ENCODE measurements around the gene HMCN1. TPM values are rescaled to one million over a fixed set of nuclear protein-coding genes. Genes with fewer than 3 reads are reported as not detected.

Gene HMCN1
- 4.0 TPM for polyA plus RNA-seq (2012; ENCODE audit: insufficient read depth, insufficient read length, low read depth)

DNA sequence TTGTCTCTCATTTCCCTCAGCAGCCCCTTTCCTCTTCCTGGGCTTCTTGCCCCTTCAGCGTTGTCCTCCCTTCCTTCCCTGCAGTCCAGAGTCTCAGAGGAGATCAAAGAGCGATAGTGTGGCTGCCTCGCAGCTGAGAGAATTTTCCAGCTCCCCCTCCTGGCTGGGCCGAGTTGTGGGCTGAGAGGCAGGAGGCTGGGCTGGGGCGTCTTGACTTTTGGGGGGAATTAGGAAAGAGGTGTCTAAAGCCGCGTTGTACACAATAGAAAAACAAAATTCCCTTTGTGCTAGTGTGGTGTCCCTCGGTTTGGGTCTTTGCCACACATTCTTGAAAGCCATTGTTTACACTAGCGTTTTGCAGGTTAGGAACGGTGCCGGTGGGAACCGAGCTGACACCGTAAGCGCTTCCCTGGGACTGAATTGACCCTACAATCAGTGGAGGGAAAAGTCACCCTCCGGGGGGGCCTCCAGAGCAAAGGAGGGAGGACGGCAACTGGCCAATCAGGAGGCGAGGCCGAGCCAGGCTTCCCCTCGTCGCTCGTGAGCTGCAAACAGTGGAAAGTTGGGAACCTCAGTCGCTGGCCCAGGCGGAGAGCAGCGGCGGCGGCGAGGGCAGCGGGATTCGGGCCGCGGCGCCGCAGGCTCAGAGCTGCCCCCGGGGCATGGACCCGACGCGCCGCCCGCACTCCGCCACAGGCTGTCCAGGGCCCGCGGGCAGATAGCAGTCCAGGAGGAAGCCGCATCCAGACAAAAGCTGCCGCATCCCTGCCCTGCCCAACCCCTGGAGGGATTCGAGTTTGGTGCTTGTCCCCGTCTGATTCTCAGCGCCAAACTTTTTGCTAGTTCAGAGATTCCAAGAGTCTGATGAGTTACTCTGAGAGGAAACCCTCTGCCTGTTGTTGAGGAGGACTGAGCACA is at the start of gene HMCN1:
Gene HMCN1 (plus strand): TSS at position 574 of the 918 bp plus-strand sequence. CDS start 389 bp downstream, outside the sequence.
- Histone ChIP-seq H3K4me1 (no peaks in the 10 kb centered on the region), H3K4me3 (ENCODE audit: low read depth, low read length) (peak within 1 kb of the TSS; percentile 50), H3K36me3 (no peaks in the 10 kb centered on the region), H3K9me3 (no peaks in the 10 kb centered on the region), H3K27me3 (peaks cover 34% of the 10 kb centered on the region)
- TF ChIP-seq CTCF (IDR thresholded peaks at IDR 0.05; ENCODE audit: low read depth, low read length), result peak; percentile 37; the same call in 1 of the 2 replicates
- peak; percentile 30 for DNase-seq

DNA sequence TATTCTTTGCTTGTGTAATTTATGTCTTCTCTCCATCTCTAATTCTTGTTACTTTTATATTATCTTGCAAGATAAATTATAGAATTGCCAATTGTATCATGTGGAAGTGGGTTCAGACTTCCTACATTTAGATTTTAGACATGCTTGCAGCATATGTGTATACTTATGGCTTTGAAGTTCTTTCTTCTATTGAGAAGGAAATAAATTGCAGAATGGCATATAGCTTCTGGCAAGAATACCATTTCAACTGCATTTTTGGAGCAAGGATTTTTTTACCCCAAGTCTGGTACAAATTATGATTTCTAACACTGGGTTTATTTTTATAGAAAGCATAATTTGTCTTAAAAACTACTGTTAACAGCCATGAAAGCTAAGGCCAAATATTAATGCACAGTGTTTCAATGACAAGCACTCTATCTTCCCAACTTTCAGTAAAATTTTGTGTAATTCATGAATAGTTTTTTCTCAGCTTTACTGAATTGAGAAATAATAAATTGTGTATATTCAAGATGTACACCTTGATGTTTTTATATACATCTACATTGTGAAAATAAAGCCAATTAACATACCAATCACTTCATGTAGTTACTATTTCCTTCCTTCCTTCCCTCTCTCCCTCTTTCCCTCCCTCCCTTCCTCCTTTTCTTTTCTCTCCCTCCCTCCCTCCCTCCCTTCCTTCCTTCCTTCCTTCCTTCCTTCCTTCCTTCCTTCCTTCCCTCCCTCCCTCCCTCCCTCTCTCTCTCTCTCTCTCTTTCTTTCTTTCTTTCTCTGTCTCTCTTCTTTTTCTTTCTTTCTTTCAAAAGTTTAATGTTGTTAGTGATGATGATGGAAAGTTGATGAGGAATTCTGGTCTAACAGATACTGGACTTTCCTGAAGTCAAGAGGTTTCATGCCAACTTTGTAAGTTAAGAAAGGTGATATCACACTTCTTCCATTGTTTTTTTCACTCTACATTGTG is 47.1 kb upstream of the HMCN1 start:
- no peak for DNase-seq
- no peaks in the 10 kb centered on the region for H3K4me1 ChIP-seq
- no peak for TF ChIP-seq CTCF (IDR thresholded peaks at IDR 0.05; ENCODE audit: low read depth, low read length)
- H3K9me3 ChIP-seq, result no peaks in the 10 kb centered on the region
- H3K36me3 ChIP-seq, result no peaks in the 10 kb centered on the region
- no peaks in the 10 kb centered on the region for H3K27me3 ChIP-seq
- no peak overlapping the region for H3K4me3 ChIP-seq (ENCODE audit: low read depth, low read length)

GRCh38 chr1:185690527-185690926 is 43.7 kb upstream of the HMCN1 start:
- no peak for TF ChIP-seq CTCF (IDR thresholded peaks at IDR 0.05; ENCODE audit: low read depth, low read length)
- Histone ChIP-seq H3K4me1 (no peaks in the 10 kb centered on the region), H3K4me3 (ENCODE audit: low read depth, low read length) (no peak overlapping the region), H3K36me3 (no peaks in the 10 kb centered on the region), H3K9me3 (no peaks in the 10 kb centered on the region), H3K27me3 (no peaks in the 10 kb centered on the region)
- DNase-seq, result no peak

- Histone ChIP-seq H3K4me3 (ENCODE audit: low read depth, low read length) (no peak overlapping the region), H3K9me3 (no peaks in the 10 kb centered on the region), H3K4me1 (no peaks in the 10 kb centered on the region), H3K36me3 (no peaks in the 10 kb centered on the region), H3K27me3 (no peaks in the 10 kb centered on the region)
- DNase-seq, result no peak
- TF ChIP-seq CTCF (IDR thresholded peaks at IDR 0.05; ENCODE audit: low read depth, low read length), result no peak
These were observed 40.5 kb upstream of the HMCN1 start for GRCh38 chr1:185693654-185694053.

DNA sequence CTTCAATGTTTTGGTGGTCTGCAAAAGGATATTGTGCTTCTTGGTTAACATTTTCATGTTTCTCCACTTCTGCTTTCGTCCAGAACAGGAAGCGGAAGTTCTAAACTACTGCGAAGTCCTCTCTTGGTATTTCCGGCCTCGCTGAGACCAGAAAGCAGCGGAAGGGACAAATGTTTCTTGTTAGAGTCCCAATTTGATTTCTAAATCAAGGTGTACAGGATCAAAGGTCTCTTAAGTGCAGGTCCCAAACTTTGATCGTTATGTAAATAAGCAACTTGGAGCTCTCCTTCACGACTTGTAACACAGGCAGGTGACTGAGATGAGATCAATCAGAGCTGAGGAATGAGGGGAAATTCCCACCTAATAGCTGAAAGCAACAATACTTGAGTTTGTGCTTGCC is 40.1 kb upstream of the HMCN1 start:
- Histone ChIP-seq H3K4me3 (ENCODE audit: low read depth, low read length) (no peak overlapping the region), H3K4me1 (no peaks in the 10 kb centered on the region), H3K36me3 (no peaks in the 10 kb centered on the region), H3K27me3 (no peaks in the 10 kb centered on the region), H3K9me3 (no peaks in the 10 kb centered on the region)
- DNase-seq, result no peak
- no peak for TF ChIP-seq CTCF (IDR thresholded peaks at IDR 0.05; ENCODE audit: low read depth, low read length)

Data from BE2C (cell line).